NCI-H82 treated with DMSO at 0.1 percent for 48 hours (cell line): ENCODE measurements around the gene RGSL1.

Experiments
- DNase-seq: peaks from one replicate; lab custom pipeline; 2025; ENCODE audit not compliant: unreplicated experiment; lab: John Stamatoyannopoulos, UW

Gene RGSL1

DNA sequence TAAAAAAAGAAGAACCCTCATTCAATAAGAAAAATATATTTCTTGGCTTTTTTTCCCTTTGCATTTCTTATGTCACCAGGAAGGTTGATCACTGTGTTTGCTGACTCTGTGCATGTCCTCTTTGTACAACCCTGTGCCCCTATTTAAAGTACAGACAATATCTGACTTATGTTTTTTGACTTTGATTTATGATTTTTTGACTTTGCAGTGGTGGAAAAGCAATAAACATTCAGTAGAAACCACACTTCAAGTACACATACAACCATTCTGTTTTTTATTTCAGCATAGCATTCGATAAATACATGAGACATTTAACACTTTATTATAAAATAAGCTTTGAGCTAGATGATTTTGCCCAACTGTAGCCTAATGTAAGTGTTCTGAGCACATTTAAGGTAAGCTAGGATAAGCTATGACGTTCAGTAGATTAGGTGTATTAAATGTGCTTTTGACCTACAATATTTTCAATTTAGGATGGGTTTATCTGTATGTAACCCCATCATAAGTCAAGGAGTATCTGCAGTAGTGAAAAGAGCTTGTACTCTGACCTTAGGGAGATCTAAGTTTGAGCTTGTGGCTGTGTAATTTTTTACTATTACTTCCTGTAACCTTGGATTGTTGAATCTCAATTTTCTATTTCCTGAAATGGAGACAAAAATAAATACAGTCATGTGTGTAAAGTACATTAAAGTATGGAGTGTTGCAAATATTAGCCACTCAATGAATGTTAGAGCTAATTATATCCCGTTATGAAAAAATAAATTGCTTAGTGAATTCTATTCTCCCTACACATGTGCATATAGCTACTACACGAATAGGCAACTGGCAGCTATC lies 137.9 kb downstream of the RGSL1 start:
- DNase-seq = no peak

- DNase-seq = peak; percentile 48
Observed at GRCh38 chr1:182588500-182589396, 138.8 kb downstream of the RGSL1 start, which contains the start of gene RNASEL. RNASEL (minus strand) TSS chr1:182589256; CDS start chr1:182586806, 2,450 bp downstream.

GRCh38 chr1:182589520-182589919 lies 139.6 kb downstream of the RGSL1 start:
- DNase-seq = no peak

GRCh38 chr1:182589931-182590330 lies 140.0 kb downstream of the RGSL1 start:
- no peak for DNase-seq

DNA sequence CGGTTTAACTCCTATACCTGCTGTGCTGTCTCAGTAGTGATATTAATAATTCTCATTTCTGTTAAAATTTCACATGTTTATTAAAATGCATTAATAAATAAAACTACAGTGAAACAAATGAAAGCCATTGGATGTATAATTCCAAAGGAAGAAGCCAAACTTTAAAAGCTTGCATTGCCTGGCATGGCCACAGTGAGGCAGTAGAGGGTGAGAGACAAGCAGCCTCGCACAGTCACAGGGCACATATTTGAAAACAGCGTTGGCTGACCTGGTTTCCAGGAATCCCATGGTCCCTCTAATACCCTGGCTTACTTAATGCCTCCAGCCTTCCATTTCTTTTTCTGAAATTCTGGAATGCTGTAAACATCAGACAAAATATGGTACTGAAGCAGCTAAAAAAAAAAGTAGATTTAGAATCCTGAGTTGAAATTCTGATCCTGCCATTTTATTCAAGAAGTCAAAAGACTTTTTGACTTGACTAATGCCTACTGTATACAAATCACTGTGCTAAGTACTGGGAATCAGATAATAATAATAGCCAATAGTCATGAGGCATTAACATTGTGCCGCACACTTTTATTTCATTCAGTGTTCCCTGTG lies 145.8 kb downstream of the RGSL1 start:
- DNase-seq = peak; percentile 78

DNA sequence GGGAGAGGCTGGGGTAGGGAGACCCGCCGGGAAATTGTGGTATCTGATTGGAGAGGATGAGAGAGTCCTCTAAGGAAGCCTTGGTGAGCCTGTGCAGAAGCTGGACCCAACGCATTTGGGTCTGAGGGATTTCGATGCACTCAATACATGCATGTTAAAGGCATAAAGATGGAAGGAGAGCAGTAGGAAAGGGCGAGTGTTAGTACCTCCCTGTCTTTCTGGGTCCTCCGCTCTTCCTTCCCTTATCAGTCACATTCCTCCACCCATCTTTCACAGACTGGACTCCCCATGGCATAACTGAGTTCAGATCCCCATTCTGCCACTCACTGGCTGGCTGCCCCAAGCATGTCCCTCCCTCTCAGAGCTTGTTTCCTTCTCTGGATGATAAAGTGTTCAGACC lies 147.0 kb downstream of the RGSL1 start:
- no peak for DNase-seq

DNA sequence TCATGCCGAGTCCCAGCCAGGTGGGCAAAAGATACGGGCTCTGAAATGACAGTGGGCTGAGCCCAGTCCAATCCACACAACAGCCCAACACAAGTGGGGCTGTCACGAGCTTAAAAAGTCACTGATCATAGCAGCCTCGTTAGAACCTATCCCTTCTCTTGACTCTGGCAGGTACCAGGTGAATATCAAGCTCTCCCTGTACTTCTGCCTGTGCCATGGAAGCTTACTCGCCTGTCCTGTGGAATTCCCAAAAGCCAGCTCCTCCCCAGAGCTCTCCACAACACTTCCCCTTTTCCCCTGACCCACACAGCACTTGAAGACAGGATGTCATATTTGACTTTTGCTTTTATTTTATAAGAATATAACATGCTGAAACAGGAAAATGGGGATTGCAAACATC lies 148.3 kb downstream of the RGSL1 start:
- DNase-seq = no peak

DNA sequence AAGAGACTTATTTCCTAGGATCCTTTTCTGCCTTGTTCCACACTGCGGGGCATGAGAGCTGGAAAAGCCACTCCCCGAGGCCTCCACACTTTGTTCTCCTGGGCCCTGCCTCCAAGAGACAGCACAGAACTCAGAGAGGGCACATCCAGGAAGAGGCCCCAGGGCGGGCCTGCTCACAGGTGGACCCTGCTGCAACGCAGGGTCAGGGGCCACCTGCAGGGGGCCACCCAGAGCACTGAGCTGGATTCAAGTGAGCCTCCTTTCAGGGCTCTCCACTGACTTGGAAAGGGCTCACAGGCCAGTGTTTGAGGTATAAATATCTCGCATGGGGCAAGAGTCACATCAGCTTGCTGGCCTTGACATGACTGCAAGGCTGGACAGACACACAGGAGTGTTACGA lies 149.4 kb downstream of the RGSL1 start:
- no peak for DNase-seq

- no peak for DNase-seq
Observed at GRCh38 chr1:182600036-182600713, 150.2 kb downstream of the RGSL1 start.

DNA sequence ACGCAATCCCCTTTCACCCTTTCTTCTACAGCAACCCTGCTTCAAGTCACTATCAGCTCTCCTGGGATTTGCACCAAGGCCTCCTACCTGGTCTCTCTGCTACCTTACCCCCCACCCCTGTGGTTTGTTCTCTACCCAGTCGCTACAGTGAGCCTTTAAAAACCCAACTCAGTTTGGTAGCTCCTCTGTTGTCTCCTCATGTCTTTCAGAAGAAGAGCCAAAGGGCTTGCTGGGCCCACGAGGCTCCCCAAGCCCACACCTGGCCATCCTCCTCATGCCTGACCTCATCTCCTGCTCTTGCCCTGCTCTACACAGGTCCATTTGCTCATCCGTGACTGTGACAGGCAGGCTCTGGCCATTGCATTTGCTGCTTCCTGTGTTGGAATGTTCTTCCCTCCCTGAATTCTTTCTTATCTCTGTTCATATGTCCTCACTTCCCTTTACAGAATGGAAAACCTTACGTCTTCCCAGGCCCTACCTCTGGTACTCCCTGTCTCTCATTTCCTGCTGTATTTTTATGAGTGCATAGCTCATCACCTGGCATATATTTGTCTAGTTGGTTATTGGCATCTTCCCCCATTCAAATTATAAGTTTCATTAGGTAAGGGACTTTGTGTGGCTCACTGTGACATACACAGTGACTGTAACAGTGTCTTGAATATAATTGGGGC lies 150.9 kb downstream of the RGSL1 start:
- no peak for DNase-seq

DNA sequence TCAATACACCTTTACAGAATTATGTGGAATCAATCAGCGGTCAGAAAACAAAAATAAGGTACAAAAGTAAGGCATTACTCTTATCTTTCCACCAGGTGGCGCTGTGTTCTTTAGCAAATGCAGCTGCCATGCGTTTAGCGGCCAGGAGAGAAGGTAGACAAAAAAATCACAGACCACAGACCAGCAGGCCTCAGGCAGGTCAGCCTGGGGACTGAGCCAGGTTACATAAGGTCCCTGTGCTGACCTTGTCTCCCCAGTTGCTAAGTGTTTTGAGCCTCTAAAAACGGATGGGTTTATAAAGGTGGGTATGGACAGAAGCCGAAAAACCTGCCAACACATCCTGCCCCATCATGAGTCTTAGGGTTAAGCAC lies 151.5 kb downstream of the RGSL1 start:
- peak; percentile 83 for DNase-seq

- DNase-seq = no peak
Observed at GRCh38 chr1:182601913-182602312, 152.0 kb downstream of the RGSL1 start.

DNA sequence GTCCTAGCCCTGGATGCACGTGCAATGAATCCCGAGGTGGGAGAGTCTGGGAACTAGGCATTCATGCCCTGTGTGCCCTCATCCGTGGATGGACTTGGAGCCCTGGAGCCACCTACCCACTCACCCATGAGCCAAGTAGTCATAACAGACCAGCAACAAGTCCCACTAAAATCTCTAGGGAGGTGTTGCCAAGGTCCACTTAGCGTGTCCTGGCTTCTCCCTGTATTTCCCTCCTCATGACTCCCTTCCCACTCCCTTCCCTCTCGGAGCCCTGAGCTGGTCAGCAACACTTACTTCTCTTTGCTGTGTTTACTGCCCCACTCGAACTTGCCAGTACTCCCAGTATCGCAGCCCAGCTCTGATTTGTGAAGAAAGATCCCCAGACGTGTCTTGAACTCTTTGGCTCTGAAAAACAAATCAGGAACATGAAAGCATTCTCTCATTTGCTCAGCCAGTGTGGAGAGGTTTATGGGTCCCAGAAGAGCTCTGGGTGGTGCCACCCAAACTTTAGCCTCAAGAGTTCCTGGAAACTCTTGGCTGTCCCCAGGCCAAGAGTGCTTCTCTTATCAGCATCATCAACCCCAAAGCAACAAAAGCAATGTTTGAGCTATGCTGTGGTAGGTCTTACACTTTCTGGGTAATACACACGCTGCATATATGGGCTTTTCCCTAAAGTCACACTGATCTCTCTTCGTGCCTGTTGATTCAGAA lies 153.1 kb downstream of the RGSL1 start:
- no peak for DNase-seq

- no peak for DNase-seq
Observed at GRCh38 chr1:182603646-182604174, 153.8 kb downstream of the RGSL1 start.

- peak; percentile 92 for DNase-seq
Observed at GRCh38 chr1:182604175-182605164, 154.5 kb downstream of the RGSL1 start, which contains the start of gene RGS16. RGS16 (minus strand) TSS chr1:182604389; CDS start chr1:182604259, 130 bp downstream.

DNA sequence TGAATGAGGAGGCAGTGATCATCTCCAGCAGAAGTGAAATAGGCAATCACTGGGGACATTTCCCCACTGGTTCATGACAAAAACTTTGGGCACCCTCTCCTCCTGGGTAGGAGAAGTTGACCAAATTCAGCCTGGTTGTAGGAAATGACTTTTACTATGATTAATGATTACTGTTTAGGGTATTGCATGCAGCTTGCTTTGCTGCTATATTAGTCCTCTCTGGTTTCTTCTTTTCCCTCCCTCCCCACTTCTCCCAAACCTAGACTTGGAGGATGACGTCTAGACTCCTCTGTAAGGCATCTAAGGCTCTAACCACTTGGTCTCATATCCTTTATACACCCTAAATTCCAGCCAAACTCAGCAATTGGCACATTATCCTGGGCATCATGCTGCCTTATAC lies 157.6 kb downstream of the RGSL1 start:
- DNase-seq = no peak

- no peak for DNase-seq
Observed at GRCh38 chr1:182608236-182608635, 158.3 kb downstream of the RGSL1 start.
